Cardiac fibroblast (primary cell): ENCODE data around the gene LCMT2.

ENCODE experiments used
- DNase-seq, 2 donors: peaks; one replicate each; pipeline versions ENCODE4 v3.0.0 to v3.0.0-alpha.2; 2010; ENCODE audit warnings: low read depth in 2 of 2
- H3K4me3 ChIP-seq, 2 donors: replicated peaks in 1 of 2; 1 replicate in 1 of 2; 2 replicates in 1 of 2; pipeline ENCODE4 v1.5.1; 2011; ENCODE audit warnings: low read depth in 2 of 2, low read length in 2 of 2, mild to moderate bottlenecking in 2 of 2, moderate library complexity in 1 of 2
- TF ChIP-seq, protein P1 (sequence below): IDR thresholded peaks from one replicate; pipeline ENCODE4 v1.5.1; 2011; ENCODE audit warnings: low read depth, mild to moderate bottlenecking, low read length, inconsistent platforms

LCMT2 gene

DNA sequence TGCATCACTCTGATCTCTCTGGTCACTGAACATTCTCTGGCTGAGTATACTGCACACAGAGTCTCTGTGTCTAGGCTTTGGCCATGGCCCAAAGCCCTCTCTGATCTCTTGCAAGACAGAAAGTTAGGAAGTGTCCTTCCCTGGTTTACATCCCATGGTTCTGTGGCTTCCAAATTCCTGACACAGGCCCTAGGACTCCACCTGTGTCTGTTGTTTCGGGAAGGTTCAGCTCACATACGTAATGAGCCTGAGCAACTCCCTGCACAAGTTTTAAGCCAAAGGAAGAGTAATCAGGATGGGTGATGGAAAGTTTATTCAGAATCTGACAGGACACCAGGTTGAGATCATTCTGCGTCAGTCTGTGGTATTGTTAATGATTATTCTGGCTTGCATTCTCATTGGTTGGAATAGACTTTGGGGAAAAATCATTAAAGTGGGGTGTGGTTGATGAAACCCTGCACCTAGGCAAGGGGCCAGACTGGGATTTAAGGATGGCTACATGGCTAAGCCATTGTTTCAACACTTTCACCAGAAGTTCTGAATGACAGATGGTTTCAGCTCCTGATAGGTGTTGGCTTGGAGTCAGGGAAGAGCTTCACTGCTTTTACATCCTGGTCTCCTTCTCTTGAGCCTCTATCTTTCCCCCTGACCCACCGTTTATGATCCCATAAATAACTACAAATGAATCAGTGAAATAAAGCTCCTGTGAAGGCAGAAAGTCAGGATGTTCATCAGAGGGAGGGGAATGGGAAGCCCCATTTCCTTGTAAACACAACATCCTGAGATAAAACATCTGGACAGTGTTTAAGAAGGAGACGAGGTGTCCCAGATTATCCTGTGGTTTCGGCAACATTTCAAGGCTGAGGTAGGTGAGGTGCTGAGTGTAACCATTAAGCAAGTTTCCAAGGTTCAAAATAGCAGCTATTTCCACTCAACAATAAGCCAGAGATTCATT is 14.1 kb downstream of the LCMT2 start:
- DNase-seq: peak; percentile 25 to 37
- H3K4me3 ChIP-seq: no peak overlapping the region
- TF ChIP-seq, protein P1, sequence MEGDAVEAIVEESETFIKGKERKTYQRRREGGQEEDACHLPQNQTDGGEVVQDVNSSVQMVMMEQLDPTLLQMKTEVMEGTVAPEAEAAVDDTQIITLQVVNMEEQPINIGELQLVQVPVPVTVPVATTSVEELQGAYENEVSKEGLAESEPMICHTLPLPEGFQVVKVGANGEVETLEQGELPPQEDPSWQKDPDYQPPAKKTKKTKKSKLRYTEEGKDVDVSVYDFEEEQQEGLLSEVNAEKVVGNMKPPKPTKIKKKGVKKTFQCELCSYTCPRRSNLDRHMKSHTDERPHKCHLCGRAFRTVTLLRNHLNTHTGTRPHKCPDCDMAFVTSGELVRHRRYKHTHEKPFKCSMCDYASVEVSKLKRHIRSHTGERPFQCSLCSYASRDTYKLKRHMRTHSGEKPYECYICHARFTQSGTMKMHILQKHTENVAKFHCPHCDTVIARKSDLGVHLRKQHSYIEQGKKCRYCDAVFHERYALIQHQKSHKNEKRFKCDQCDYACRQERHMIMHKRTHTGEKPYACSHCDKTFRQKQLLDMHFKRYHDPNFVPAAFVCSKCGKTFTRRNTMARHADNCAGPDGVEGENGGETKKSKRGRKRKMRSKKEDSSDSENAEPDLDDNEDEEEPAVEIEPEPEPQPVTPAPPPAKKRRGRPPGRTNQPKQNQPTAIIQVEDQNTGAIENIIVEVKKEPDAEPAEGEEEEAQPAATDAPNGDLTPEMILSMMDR: no peak

DNA sequence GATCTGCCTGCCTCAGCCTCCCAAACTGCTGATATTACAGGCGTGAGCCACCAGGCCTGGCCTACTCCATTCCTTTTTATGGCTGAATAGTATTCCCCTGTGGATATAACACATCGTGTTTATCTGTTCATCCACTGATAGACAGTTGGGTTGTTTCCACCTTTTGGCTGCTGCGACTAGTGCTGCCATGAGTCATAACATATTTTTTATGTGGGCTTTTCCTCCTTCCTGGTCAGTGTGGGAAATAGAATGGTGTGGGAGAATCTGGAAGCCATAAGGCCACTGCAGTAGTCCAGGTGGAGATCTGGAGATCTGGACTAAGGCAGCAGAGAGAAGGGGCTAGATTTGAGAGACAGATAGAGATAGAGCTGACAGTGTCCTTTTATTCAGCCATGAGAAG is 16.2 kb downstream of the LCMT2 start:
- TF ChIP-seq, protein P1: no peak
- H3K4me3 ChIP-seq: no peak overlapping the region
- peak in 1 of 2 donors; percentile 25 for DNase-seq

DNA sequence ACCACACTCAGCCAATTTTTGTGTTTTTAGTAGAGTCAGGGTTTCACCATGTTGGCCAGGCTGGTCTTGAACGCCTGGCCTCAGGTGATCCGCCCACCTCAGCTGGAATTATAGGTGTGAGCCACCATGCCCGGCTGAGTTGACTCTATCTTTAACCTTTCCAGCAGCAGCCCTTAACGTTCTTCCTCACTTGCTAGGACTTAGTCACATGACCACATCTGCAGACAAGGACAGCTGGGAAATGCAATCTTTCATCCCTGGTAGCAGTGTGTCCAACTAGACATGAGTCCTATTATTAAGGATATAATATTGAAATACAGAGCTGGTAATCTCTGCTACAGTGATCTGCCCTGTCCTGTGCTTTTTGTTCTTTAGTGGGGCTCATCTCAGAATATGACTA is 18.0 kb downstream of the LCMT2 start:
- TF ChIP-seq, protein P1: no peak
- no peak overlapping the region for H3K4me3 ChIP-seq
- no peak for DNase-seq

DNA sequence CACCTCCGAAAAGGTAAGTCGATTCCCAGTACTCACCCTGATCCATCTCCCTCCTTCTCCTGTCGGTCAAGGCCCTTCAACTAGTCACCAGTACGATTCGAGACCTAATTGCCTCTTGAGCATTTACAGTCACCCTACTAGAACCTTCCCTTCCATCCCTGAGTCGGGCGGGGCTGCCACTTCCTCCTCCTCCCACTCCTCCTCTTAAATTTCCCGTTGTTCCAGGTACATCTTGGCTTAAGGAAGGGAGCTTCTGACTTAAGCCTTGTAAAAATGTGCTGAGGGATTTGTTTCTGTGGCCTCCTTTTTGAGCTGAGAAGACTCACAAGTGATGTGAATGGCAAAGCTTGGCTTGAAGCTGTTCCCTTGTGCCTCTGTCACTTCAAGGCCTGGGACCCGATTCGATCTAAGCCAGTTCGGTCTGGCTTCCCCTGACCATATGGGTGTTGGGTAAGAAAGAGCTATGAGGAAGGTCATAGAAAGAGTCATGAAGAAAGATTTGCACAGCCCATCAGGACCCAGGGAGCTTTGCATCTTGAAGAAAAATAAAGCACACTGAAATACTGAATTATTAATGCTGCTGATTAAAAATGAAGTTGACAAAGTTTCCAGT is 28.1 kb downstream of the LCMT2 start, which contains the start of gene TGM7:
Gene TGM7, minus strand, starts transcription at position 51 of the 613 bp plus-strand sequence.
- no peak for DNase-seq
- H3K4me3 ChIP-seq: no peak within 1 kb of the TSS

DNA sequence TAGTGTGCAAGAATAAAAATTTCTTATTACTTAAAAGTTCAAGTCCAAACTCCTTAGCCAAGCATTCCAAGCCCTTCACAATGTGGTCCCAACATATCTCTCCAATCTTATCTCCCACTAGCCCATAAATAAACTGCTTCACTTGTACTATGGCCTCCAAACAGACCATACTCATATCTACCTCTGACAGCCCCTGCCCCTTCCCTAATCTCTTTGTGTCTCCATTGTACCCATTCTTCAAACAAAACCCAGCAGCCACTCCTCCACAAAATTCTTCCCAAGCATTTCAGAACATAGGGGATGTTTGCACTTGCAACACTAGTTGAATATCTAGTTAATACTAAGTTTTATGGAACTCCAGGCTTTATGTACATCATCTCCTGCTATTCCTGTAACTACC is 30.5 kb downstream of the LCMT2 start:
- H3K4me3 ChIP-seq: no peak overlapping the region
- DNase-seq: no peak
- TF ChIP-seq, protein P1: no peak

More for the DNA sequence above, 28.1 kb downstream of the LCMT2 start, which contains the start of gene TGM7:
- TF ChIP-seq, protein P1: no peak

DNA sequence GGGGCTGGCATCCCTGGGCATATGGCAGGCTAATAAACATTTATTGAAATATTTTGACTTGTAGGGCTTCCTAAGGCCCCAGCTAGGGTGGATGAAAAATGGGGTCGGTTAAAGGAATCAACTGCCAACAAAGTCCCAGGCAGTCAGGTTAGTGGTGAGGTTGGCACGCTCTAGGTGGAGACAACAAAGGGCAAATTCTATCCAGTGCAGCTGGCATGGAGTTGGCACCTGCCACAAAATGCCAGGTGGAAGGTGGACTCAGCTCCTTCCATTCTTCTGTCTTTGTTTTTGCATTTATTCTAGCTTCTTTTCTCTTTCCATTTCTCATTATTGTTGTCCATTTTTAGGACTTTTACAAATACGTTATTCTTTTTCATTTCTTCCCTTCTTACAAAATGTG is 31.0 kb downstream of the LCMT2 start:
- DNase-seq: no peak
- TF ChIP-seq, protein P1: no peak
- H3K4me3 ChIP-seq: no peak overlapping the region
